Right lung (tissue), 5 donors: ENCODE results near the gene CCL27. TPM values are rescaled to one million over a fixed set of nuclear protein-coding genes. Genes with fewer than 3 reads are reported as not detected.

Experiments
- DNase-seq, 2 donors: peaks; one replicate each; pipeline ENCODE4 v3.0.0-alpha.2; 2013
- polyA plus RNA-seq, 5 donors: library from polyadenylated mRNA; unstranded; fragments of 120-200 nt; gene quantifications; one replicate each; pipeline versions ENCODE4 v1.2.1 to v1.2.3, GENCODE V29; 2013; ENCODE audit warnings: inconsistent platforms in 1 of 5, low replicate concordance in 1 of 5; ENCODE audit not compliant: insufficient read length in 5 of 5, insufficient read depth in 1 of 5

The CCL27 gene
- polyA plus RNA-seq, 5 donors = 0.57 to 1.1 (median 0.87) TPM; not detected in 1

- no peak for DNase-seq
Observed at GRCh38 chr9:34628656-34629490, 33.6 kb downstream of the CCL27 start, which contains the start of gene ARID3C. Gene ARID3C, minus strand, starts transcription at chr9:34629066. Its CDS starts 1,052 bp downstream, at chr9:34628014.

- DNase-seq = no peak
Observed at GRCh38 chr9:34627716-34628655, 34.5 kb downstream of the CCL27 start.

GRCh38 chr9:34625186-34625486 lies 37.3 kb downstream of the CCL27 start:
- no peak for DNase-seq

- DNase-seq = no peak
Observed at GRCh38 chr9:34624475-34625185, 37.8 kb downstream of the CCL27 start.

GRCh38 chr9:34623374-34624235 lies 38.9 kb downstream of the CCL27 start:
- DNase-seq = no peak

GRCh38 chr9:34620061-34620994 lies 42.1 kb downstream of the CCL27 start, which contains the start of gene DCTN3:
Gene DCTN3, minus strand, starts transcription at chr9:34620495. Its CDS starts 31 bp downstream, at chr9:34620464.
- peak; percentile 85 to 92 for DNase-seq

- DNase-seq = no peak
Observed at GRCh38 chr9:34615132-34615531, 47.3 kb downstream of the CCL27 start.

GRCh38 chr9:34612788-34613390 lies 49.6 kb downstream of the CCL27 start:
- peak; percentile 64 to 78 for DNase-seq

Other genes with a start within 250 kb of the CCL27 start
- gene FAM219A, start 204.1 kb downstream of the CCL27 start, polyA plus RNA-seq = 10 to 100 TPM; 11.6 to 15.5 (median 14.7) TPM
- 10 to 100 TPM in 1 of 5 donors, 1 to 10 TPM in 4; 1.4 to 10.9 (median 7.4) TPM for gene DNAI1, start 203.9 kb downstream of the CCL27 start, polyA plus RNA-seq
- 1 to 10 TPM in 3 of 5 donors, under 1 TPM in 2; 0.98 to 2.7 (median 1.1) TPM for gene ENHO, start 139.7 kb downstream of the CCL27 start, polyA plus RNA-seq
- gene CNTFR, start 72.9 kb downstream of the CCL27 start, polyA plus RNA-seq = 10 to 100 TPM; 24.2 to 42.1 (median 32.7) TPM
- gene RPP25L, start 50.6 kb downstream of the CCL27 start, polyA plus RNA-seq = 10 to 100 TPM; 18.4 to 26.2 (median 20.2) TPM
- 100 to 1,000 TPM in 1 of 5 donors, 10 to 100 TPM in 4; 86.1 to 101 (median 96.5) TPM for gene DCTN3, start 42.2 kb downstream of the CCL27 start, polyA plus RNA-seq
- gene ARID3C, start 33.6 kb downstream of the CCL27 start, polyA plus RNA-seq = under 1 TPM in 3 of 5 donors, not detected in 2; 0.13 to 0.27 (median 0.17) TPM
- gene SIGMAR1, start 24.9 kb downstream of the CCL27 start, polyA plus RNA-seq = 10 to 100 TPM; 35.9 to 56.3 (median 36.8) TPM
- gene GALT, start 16.0 kb downstream of the CCL27 start, polyA plus RNA-seq = 10 to 100 TPM; 61.6 to 87.8 (median 75.1) TPM
- 100 to 1,000 TPM in 3 of 5 donors, 10 to 100 TPM in 2; 86.7 to 124 (median 108) TPM for gene IL11RA, start 10.5 kb downstream of the CCL27 start, polyA plus RNA-seq
- gene CCL19, start 28.6 kb upstream of the CCL27 start, polyA plus RNA-seq = under 1 TPM in 3 of 5 donors, not detected in 2; 0.51 to 0.74 (median 0.67) TPM
- gene CCL21, start 47.5 kb upstream of the CCL27 start, polyA plus RNA-seq = 100 to 1,000 TPM; 106 to 169 (median 142) TPM